Natural killer cell (primary cell): ENCODE measurements around the gene ZNF750. TPM values are rescaled to one million over a fixed set of nuclear protein-coding genes. Genes with fewer than 3 reads are reported as not detected.
A peak's percentile ranks its signal among the peaks of the same experiment; 100 is the strongest.
"Not testable (repeated sequence)": the region's sequence is repeated elsewhere in the genome, so short reads cannot be mapped to it uniquely, and the experiment has no call there.

Source experiments
- ATAC-seq, 3 donors: fragments of 150-1000 bp in 2 of 3; fragments of 200-7000 bp in 1 of 3; cut with Tn5 transposase; 1 replicate in 1 of 3; 2 replicates in 2 of 3; pipeline ENCODE4 v1.10.0; 2021; ENCODE audit warnings: mild to moderate bottlenecking in 2 of 3, moderate library complexity in 2 of 3
- DNase-seq, 2 donors: peaks; one replicate each; pipeline versions ENCODE4 v3.0.0 to v3.0.0-alpha.2; 2013 to 2021; ENCODE audit warnings: mixed read lengths in 1 of 2
- H3K27ac ChIP-seq: one replicate; pipeline ENCODE4 v1.5.1; 2013; ENCODE audit warnings: mild to moderate bottlenecking, low read length
- H3K27me3 ChIP-seq: one replicate; pipeline ENCODE4 v1.6.1; 2013; ENCODE audit warnings: low read length; ENCODE audit not compliant: control insufficient read depth, insufficient read depth
- H3K36me3 ChIP-seq: one replicate; pipeline ENCODE4 v1.6.1; 2013; ENCODE audit warnings: low read length; ENCODE audit not compliant: control insufficient read depth, insufficient read depth
- H3K4me1 ChIP-seq: one replicate; pipeline ENCODE4 v1.6.1; 2013; ENCODE audit warnings: low read length; ENCODE audit not compliant: control insufficient read depth, insufficient read depth
- H3K4me3 ChIP-seq: one replicate; pipeline ENCODE4 v1.5.1; 2013; ENCODE audit warnings: low read length
- H3K9me3 ChIP-seq: one replicate; pipeline ENCODE4 v1.6.1; 2013; ENCODE audit warnings: low read length; ENCODE audit not compliant: control insufficient read depth, insufficient read depth
- H3K27ac Mint-ChIP-seq, 2 donors: one replicate each; pipeline ENCODE4 v1.8.0; 2022; ENCODE audit warnings: mild to moderate bottlenecking in 2 of 2, mixed read lengths in 2 of 2, moderate library complexity in 1 of 2
- H3K27me3 Mint-ChIP-seq, 2 donors: one replicate each; pipeline ENCODE4 v1.8.0; 2022; ENCODE audit warnings: low read depth in 2 of 2, mixed read lengths in 2 of 2
- H3K36me3 Mint-ChIP-seq: one replicate; pipeline ENCODE4 v1.8.0; 2022; ENCODE audit warnings: mixed read lengths
- H3K4me1 Mint-ChIP-seq, 2 donors: one replicate each; pipeline ENCODE4 v1.8.0; 2022; ENCODE audit warnings: mixed read lengths in 2 of 2
- H3K4me3 Mint-ChIP-seq: one replicate; pipeline ENCODE4 v1.8.0; 2022; ENCODE audit warnings: mild to moderate bottlenecking, moderate library complexity, mixed read lengths
- H3K9me3 Mint-ChIP-seq, 2 donors: one replicate each; pipeline ENCODE4 v1.8.0; 2022; ENCODE audit warnings: mixed read lengths in 2 of 2
- WGBS: methylation state at CpG from one replicate; pipeline ENCODE4 v1.1.7; 2013; ENCODE audit warnings: missing lambda C conversion rate; ENCODE audit not compliant: insufficient coverage; 5-methylcytosine and 5-hydroxymethylcytosine counted together
- intact Hi-C: fragments of 100-400 bp; cut with micrococcal nuclease; formaldehyde crosslinking; loops from one replicate; pipeline ENCODE4 v1.14.2; 2022
- total RNA-seq, 4 donors: library from RNA; stranded (reverse); fragments of 120-200 nt in 1 of 4; gene quantifications; one replicate each; pipeline versions ENCODE4 v1.2.3 to v1.2.4, GENCODE V29; 2013 to 2022
- TF ChIP-seq, protein P1 (sequence below): fragments of 200-600 bp; IDR thresholded peaks from one replicate; pipeline ENCODE4 v1.8.0; 2022; ENCODE audit warnings: antibody characterized with exemption

ZNF750 gene
- total RNA-seq, 3 donors from 2014 or later (not counting 1 experiment from before 2014, with no cell fraction given): not detected

DNA sequence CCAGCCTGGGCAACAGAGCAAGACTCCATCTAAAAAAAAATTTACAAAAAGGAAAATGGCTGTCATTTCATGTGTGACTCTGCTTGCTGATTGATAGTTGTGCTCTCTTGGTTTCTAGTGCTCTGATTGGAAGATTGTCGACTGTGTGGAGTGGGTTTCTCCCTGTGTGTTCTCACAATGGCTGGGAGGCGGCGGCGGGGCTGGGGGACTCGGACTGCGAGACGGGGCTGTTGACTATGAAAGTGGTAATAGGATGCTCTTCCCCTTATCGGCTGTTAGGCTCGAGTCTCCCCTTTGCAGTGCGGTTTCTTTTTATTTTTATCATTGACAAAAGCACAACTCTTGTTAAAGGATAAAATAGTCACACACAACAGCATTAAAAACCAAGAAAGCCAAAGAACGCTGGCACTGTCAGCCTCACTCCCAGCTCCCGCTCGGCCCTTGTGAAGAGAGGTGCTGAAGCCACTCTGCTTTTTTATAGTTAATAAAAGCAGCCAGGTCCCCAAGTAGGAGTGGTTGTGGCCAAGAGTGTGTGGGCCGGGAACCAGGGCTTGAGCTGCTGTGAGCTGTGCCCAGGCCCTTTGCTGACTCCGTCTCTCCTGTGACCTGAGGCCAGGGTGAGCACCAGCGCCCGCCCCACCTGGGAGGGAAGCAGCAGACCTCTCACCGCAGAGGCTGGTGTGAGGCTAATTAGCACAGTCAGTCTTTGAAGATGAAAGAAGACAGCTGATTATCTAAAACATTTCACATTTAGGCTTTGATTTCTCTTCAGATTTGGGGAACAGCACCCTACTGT is 51.4 kb downstream of the ZNF750 start:
- H3K27ac Mint-ChIP-seq: peak overlapping the region in 1 of 2 donors; percentile 2
- ATAC-seq (peak in 1 of 3 donors; percentile 50), DNase-seq (no peak)
- no peaks in the 10 kb centered on the region for H3K9me3 Mint-ChIP-seq
- intact Hi-C loops: no loop called here
- Histone ChIP-seq H3K9me3 (no peaks in the 10 kb centered on the region), H3K27me3 (no peaks in the 10 kb centered on the region), H3K4me3 (no peak overlapping the region), H3K36me3 (no peaks in the 10 kb centered on the region), H3K4me1 (no peaks in the 10 kb centered on the region), H3K27ac (no peak overlapping the region)
- H3K4me1 Mint-ChIP-seq: peaks cover 5 to 24% of the 10 kb centered on the region in 2 donors
- H3K4me3 Mint-ChIP-seq: no peak overlapping the region
- no peaks in the 10 kb centered on the region for H3K27me3 Mint-ChIP-seq
- TF ChIP-seq, protein P1, sequence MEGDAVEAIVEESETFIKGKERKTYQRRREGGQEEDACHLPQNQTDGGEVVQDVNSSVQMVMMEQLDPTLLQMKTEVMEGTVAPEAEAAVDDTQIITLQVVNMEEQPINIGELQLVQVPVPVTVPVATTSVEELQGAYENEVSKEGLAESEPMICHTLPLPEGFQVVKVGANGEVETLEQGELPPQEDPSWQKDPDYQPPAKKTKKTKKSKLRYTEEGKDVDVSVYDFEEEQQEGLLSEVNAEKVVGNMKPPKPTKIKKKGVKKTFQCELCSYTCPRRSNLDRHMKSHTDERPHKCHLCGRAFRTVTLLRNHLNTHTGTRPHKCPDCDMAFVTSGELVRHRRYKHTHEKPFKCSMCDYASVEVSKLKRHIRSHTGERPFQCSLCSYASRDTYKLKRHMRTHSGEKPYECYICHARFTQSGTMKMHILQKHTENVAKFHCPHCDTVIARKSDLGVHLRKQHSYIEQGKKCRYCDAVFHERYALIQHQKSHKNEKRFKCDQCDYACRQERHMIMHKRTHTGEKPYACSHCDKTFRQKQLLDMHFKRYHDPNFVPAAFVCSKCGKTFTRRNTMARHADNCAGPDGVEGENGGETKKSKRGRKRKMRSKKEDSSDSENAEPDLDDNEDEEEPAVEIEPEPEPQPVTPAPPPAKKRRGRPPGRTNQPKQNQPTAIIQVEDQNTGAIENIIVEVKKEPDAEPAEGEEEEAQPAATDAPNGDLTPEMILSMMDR: no peak
- WGBS: 84% methylated on average over 18 of the region's 18 CpGs
- H3K36me3 Mint-ChIP-seq: no peaks in the 10 kb centered on the region

DNA sequence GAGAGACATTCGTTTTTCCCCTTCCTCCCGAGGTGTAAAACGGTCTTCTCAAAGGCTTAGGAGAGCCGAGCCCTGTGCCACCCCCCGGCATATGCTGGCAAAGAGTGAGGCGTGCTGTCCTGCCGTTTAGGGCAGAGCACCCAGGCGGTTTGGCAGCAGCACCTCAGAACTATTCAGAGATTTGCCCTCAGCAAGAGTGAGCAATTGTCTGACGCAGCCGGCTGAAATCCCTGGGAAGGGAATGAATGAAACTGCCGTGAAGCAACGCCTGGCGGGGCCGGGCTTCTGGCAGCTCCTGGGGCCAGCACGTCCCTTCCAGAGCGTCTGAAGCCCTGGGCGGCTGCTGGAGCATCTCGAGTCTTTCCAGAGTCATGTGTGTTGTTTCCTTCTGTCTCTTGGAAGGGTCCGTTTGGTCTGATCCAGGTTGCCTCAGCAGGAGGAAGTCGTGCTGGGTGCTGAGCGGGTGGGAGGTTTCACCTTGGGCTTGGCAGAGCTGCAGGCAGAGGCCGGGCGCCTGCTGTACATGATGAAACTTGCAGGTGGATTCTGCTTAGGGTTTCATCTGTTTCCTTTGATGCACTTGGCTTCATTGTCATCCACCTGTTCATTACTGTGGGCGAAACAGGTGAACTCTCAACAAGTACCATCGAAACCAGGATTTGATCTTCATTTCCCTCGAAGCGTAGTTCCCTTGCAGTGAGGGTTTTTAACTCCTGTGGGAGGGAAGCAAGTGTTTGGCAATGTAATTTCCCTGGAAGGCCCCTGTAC is 52.6 kb downstream of the ZNF750 start:
- no peaks in the 10 kb centered on the region for H3K27me3 Mint-ChIP-seq

DNA sequence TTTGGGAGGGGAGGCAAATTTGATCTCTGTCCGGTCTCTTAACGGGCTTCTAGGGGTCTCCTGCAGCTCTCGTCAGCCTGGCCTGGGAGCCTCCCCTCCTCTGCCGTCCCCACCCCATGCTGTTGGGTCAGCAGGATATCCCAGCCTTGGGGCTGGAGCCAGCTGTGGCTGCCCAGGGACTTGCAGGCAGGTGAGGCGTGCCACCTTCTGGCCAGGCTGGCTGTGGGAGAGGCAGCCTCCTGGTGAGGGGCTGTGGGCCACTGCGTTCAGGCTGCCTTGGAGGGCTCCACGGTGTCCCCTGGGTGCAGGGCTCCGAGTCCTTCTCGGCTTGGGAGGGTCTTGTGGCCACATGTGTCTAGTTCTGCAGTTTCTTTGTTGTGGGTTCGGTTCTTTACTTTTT is 53.4 kb downstream of the ZNF750 start:
- Mint-ChIP-seq H3K27ac (no peak overlapping the region), H3K9me3 (no peaks in the 10 kb centered on the region), H3K36me3 (no peaks in the 10 kb centered on the region), H3K27me3 (no peaks in the 10 kb centered on the region), H3K4me3 (no peak overlapping the region), H3K4me1 (peaks cover 21 to 36% of the 10 kb centered on the region in 2 donors)
- Histone ChIP-seq H3K4me3 (no peak overlapping the region), H3K27me3 (no peaks in the 10 kb centered on the region), H3K9me3 (no peaks in the 10 kb centered on the region), H3K27ac (no peak overlapping the region), H3K36me3 (no peaks in the 10 kb centered on the region), H3K4me1 (peaks cover 17% of the 10 kb centered on the region)
- intact Hi-C loops: no loop called here
- ATAC-seq (no peak), DNase-seq (no peak)
- 78% methylated on average over 10 of the region's 10 CpGs for WGBS
- TF ChIP-seq, protein P1: no peak

More for the DNA sequence above, 52.6 kb downstream of the ZNF750 start:
- WGBS: 92% methylated on average over 27 of the region's 27 CpGs
- Mint-ChIP-seq H3K4me3 (no peak overlapping the region), H3K9me3 (no peaks in the 10 kb centered on the region), H3K36me3 (no peaks in the 10 kb centered on the region), H3K27ac (no peak overlapping the region), H3K4me1 (peaks cover 15 to 30% of the 10 kb centered on the region in 2 donors)
- H3K36me3 ChIP-seq: no peaks in the 10 kb centered on the region
- DNase-seq: no peak
- H3K27ac ChIP-seq: no peak overlapping the region
- no peak for ATAC-seq
- no peaks in the 10 kb centered on the region for H3K9me3 ChIP-seq
- H3K4me1 ChIP-seq: peaks cover 8% of the 10 kb centered on the region
- TF ChIP-seq, protein P1: no peak
- no peaks in the 10 kb centered on the region for H3K27me3 ChIP-seq
- H3K4me3 ChIP-seq: no peak overlapping the region
- intact Hi-C loops: no loop called here

DNA sequence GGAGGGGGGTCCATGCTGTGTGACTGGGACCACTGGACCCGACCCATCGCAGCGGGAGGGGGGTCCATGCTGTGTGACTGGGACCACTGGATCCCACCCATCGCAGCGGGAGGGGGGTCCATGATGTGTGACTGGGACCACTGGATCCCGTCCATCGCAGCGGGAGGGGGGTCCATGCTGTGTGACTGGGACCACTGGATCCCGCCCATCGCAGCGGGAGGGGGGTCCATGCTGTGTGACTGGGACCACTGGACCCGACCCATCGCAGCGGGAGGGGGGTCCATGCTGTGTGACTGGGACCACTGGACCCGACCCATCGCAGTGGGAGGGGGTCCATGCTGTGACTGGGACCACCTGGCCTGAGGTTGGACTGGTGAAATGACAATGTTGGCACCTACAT is 54.2 kb downstream of the ZNF750 start:
- H3K4me1 Mint-ChIP-seq: peaks cover 21 to 33% of the 10 kb centered on the region in 2 donors
- DNase-seq, H3K9me3 ChIP-seq, H3K4me3 Mint-ChIP-seq, H3K36me3 Mint-ChIP-seq, ATAC-seq, H3K36me3 ChIP-seq, intact Hi-C loops, H3K27ac ChIP-seq, H3K27ac Mint-ChIP-seq, H3K27me3 ChIP-seq, H3K27me3 Mint-ChIP-seq, H3K9me3 Mint-ChIP-seq, H3K4me3 ChIP-seq: not testable (repeated sequence)
- H3K4me1 ChIP-seq: peaks cover 19% of the 10 kb centered on the region
- WGBS: 98% methylated on average over 14 of the region's 16 CpGs
